ENCODE data around the gene APRT.

DNA sequence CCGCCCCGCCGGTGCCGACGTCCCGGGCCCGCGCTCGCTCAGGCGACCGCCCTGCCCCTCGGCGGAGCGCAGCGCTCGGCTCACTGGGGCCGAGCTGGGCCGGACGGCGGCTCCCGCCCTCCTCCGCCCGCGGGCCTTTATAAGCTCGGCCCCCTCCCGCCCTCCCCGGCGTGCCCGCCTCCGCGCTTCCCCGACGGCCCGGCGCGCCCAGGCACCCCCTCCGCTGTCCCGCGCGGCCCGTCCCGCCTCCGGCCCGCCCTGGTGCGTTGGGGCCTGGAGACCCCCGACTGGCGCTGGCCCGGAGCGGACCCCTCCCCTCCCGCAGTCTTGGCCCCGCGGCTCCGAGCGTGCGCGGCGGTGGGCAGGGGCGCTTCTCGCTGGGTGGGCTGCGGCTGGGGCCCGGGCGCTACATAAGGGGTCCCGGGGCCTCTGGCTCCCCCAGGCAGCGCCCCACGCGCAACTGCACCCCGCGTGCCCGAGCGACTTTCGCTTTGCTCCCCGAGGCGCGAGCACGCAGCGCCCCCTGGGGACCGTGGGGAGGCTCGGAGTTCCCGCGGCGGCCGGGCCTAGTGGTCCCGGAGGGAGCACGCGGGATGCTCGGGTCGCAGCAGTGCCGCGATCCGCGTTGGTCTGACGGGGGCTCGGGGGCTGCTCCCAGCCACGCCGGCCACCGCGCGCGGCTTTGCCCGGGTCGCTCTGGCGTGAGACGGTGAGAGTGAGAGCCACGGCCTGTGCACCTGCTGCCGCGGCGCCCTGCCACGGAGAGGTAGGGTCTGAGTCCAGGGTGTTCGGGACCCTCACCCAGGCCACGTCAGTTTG is 26.4 kb downstream of the APRT start, which contains the start of gene PIEZO1:
- no peak for TF ChIP-seq GATA2 (IDR thresholded peaks at IDR 0.05; ENCODE audit: low read depth, low read length)
- no peak for TF ChIP-seq GATA3 (IDR thresholded peaks at IDR 0.05; ENCODE audit: low read depth, low read length)

Data from SH-SY5Y (cell line).